NOMO-1 treated with dmso at 0.1 percent for 144 hours (cell line): ENCODE data around the gene PIP4K2C.
A peak's percentile ranks its signal among the peaks of the same experiment; 100 is the strongest.
"Not testable (repeated sequence)": the region's sequence is repeated elsewhere in the genome, so short reads cannot be mapped to it uniquely, and the experiment has no call there.

Source experiments
- DNase-seq: peaks from one replicate; lab custom pipeline; 2025; ENCODE audit not compliant: unreplicated experiment; lab: John Stamatoyannopoulos, UW

Gene PIP4K2C

DNA sequence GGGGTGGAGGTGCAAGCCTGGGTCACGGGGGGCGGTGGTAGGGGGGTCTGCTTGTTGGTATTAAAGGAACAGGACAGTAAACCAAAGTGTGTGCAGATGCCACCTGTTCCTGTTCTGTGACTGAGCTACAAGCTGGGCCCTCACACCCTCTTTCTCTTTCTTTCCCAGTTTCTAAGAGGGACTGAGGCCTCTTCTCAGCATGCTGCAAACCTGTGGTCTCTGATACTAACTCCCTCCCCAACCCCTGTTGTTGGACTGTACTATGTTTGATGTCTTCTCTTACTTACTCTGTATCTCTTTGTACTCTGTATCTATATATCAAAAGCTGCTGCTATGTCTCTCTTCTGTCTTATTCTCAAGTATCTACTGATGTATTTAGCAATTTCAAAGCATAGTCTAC, 6.9 kb upstream of the PIP4K2C start:
- DNase-seq, result no peak

DNA sequence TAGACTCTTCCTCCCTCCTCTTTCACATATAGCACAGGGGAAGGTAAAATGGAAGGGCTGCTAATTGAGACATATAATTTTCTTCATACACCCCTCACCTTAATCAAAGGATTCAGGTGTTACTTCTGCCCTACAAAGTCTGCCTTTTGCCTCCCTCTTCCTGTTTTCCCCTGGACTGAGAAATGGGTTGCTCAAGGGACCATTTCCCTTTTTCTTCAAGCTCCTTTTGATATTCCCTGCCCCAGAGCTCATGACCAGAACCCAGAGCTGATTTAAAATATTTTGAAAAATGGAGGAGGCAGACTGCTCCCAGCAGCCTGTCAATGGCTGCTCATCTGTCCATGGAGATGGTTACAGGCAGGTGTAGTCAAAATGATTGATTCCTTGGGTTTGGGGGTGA, 6.3 kb upstream of the PIP4K2C start:
- peak; percentile 14 for DNase-seq

DNA sequence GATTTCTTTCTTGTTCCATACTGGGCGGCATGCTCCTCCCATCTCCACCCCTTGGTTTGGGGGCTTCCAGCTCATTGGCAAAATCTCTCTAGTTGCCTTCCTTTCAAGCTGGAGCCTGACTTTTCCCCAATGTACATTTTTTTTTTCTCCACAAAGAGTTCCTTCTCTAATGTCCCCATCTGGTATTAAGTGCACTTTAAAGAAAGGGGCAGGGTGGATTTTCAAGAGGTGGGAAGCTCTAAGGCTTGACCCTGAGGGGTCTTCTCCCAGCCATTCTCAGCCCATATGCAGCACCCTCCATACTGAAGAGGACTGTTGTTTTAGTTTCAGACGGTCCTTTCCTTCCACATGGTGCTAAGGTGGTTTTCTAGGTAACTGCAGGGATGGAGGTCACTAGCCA, 5.8 kb upstream of the PIP4K2C start:
- DNase-seq, result no peak

DNA sequence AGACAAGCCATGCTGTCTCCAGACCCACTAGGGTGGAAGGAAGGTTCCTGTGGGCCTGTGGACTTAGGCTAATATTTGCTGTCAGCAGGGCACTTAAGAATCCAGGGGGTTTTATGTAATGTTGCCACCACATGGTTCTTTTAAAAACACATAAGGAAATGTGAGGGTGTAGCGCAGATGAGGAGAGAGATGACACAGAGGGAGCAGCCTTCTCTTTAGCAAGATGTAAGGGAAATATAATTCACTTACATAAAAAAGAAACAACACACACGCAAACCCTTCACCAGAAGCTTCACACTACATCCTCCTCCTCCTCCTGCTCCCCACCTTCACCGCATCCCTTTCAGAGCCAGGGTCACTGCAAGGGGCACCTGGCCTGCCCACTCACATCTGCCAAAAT, 4.9 kb upstream of the PIP4K2C start:
- DNase-seq, result no peak

GRCh38 chr12:57586832-57587429, 4.1 kb upstream of the PIP4K2C start:
- DNase-seq, result no peak

GRCh38 chr12:57588951-57589610, 1.9 kb upstream of the PIP4K2C start:
- not testable (repeated sequence) for DNase-seq

DNA sequence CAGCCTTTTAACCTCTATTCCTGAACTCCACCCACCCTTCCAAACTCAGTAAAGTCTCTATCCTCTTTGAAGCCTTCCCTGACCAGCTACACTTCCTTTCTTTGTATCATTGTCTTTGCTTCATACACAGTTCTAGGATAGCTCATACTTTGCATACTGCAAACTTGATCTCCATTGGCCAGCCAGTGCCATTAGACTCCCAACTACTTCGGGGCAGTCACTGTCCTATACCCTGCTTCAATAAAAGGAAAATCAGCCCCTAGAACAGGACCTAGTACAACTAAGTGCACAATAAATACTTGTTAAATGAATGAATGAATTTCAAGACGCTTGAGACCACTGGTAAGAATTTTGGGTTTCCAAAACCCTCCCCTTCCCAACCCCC, 521 bp upstream of the PIP4K2C start:
- DNase-seq, result no peak

GRCh38 chr12:57591782-57592325, 862 bp downstream of the PIP4K2C start:
- DNase-seq, result no peak

- DNase-seq, result no peak
These were observed 1.7 kb downstream of the PIP4K2C start for GRCh38 chr12:57592551-57593165.

DNA sequence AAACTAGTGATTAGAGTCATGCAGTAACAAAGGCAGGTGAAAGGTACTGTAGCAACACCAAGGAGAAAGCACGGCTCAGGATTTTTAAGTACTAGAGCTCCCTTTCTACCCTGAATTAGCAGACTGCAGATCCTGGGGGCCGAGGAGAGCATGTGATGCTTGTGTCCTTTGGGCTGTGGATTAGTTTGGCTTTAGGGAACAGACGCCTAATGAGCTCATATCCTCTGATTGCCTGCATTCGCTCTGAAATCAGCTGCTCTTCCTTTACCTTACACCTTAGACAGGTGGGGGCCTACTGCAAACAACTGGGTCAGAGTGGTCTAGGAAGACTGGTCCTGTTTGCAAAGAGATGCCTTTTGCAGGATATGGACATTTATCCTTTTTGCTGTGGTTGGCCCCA, 2.2 kb downstream of the PIP4K2C start:
- no peak for DNase-seq

- no peak for DNase-seq
These were observed 9.4 kb downstream of the PIP4K2C start for GRCh38 chr12:57600395-57600794.

- DNase-seq, result no peak
These were observed 11.6 kb downstream of the PIP4K2C start for GRCh38 chr12:57602544-57602943.

- no peak for DNase-seq
These were observed 12.3 kb downstream of the PIP4K2C start for GRCh38 chr12:57603324-57603723.

DNA sequence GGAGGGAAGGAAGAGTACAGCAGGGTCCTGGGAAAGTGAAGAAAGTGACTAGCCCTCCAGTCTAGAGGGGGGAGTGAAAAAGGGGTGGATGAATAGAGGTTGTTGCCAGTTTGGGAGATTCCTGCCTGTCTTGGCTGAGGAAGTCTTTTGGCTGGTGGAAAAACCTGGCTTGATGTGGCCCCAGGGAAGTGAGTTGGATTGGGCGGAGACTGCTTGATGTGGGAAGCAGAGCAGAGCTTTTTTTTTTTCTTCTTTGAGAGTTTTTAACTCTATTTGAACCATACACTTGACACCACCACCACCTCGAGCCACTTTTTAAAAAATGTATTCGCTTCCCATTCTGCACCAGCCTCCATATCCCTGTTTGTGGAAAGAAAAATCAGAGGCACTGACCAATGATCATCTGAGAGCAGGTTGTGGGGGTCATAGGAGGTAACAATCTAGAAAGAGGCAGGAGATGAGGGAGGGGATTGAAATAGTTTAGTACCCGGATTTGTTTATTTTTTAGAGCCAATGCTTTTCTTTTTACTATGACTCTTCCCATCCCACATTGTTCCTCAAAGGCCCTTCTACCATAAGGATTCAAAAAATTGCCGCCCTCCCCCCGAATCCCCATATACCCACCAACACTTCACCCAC, 12.9 kb downstream of the PIP4K2C start:
- no peak for DNase-seq

DNA sequence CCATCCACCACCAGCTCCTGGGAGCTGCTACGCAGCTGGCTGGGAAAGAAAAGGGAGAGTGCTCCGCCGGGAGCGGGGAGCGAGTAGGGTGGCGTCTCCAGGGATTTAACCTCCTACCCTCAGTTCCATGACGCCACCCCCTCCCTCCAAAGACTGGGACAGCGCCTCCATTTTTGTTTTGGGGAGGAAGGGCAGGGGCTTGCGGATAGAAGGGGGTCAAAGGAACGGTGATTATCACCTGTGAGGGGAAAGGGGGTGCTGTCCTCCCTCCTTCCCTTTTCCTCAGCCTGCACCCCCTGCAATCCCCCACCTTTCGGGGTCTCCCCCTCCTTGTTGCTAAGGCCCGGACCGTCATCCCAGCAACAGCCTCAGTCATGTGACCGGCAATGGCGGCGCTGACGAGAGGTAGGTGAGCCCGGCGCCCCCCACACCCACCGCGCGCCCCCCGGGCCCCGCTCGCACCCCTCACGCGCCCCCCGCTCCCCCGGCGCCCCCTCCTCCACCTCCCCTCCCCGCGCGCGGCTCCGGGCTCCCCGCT, 13.5 kb downstream of the PIP4K2C start, which contains the start of gene DTX3:
Gene DTX3, plus strand, starts transcription at position 371 of the 538 bp plus-strand sequence. CDS start 1,694 bp downstream, outside the sequence.
- DNase-seq, result no peak

- DNase-seq, result no peak
These were observed 14.2 kb downstream of the PIP4K2C start for GRCh38 chr12:57604992-57605810.

- no peak for DNase-seq
These were observed 14.9 kb downstream of the PIP4K2C start for GRCh38 chr12:57605811-57606311.

DNA sequence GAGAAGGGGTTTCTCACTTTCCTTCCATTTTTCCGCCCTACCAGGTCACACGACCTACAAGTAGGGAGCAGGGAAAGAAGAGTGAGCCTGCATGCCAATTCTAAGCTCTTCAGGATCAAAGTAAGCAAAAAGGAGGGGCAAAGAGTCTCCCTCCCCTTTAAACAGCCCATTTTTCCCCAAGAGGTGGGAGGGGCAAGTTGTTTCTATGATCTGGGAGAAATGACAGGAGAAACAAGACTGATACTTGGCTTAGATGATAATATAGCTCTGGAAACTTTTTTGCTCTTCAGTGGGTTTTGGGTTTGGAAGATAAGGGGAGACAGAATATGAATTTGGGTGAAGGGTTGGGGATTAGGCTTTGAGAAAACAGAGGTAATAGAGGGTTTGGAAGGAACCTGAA, 15.4 kb downstream of the PIP4K2C start:
- no peak for DNase-seq

GRCh38 chr12:57606821-57607220, 15.8 kb downstream of the PIP4K2C start:
- no peak for DNase-seq

DNA sequence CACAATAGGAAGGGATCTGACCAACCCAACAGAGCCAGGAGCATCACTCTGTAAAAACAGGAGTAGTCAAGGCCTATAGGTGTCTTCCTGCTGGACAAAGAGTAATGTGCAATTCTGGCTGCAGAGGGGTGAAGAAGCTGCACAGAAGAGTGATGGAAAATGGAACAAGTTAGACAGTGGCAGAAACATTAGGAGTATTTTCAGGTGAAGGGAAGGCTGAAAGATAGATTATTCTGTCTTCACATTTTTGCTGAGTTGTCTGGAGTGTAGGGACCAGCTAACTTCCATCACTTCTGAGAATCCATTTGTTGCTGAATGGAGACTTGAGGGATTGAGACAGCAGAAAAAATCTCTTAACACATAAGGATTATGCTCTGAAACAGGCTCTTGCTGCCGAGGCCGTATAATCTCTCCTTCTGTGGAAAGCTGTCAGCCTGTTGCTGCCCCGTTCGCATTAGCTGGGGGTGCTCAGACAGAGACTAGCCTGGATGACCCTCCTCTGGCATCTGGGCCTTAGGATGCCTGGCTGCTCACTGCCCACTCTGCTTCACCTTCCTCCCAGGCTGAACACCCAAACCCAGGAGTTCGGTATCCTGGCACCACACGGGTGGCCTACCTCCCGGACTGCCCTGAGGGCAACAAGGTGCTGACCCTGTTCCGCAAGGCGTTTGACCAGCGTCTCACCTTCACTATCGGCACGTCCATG, 17.1 kb downstream of the PIP4K2C start:
- DNase-seq, result no peak
